ENCODE measurements around the gene ETFDH.

DNA sequence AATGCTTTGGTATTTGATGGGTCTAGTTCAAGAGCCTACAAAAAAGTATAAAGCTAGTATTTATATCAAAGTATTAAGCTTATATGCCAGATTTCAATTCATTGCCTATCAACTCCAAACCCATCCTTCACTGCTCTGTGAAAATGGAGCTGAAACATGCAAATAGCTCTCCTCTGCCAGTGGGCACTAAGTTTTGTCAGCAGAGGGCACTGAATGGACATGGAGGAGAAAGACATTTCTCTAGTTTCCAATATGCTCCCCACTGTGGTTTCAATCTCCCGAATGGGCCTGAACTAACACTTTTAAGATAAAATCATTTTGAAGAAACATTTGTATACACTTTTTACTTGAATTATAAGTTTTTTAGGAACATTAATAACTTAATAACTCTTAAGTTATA, 38.7 kb downstream of the ETFDH start:
- TF ChIP-seq MXI1 (conservative IDR thresholded peaks at IDR 0.05; ENCODE audit: poor library complexity, severe bottlenecking) (no peak), EZH2 (IDR thresholded peaks at IDR 0.05; ENCODE audit: borderline replicate concordance, insufficient read depth, low read length, poor library complexity, severe bottlenecking) (no peak), POLR2AphosphoS5 (IDR thresholded peaks at IDR 0.05) (no peak), RAD21 (conservative IDR thresholded peaks at IDR 0.05) (no peak), TAF1 (IDR thresholded peaks at IDR 0.05; ENCODE audit: low read depth) (no peak), SMC3 (conservative IDR thresholded peaks at IDR 0.05; ENCODE audit: poor library complexity) (no peak)
- TF ChIP-seq, protein P1, sequence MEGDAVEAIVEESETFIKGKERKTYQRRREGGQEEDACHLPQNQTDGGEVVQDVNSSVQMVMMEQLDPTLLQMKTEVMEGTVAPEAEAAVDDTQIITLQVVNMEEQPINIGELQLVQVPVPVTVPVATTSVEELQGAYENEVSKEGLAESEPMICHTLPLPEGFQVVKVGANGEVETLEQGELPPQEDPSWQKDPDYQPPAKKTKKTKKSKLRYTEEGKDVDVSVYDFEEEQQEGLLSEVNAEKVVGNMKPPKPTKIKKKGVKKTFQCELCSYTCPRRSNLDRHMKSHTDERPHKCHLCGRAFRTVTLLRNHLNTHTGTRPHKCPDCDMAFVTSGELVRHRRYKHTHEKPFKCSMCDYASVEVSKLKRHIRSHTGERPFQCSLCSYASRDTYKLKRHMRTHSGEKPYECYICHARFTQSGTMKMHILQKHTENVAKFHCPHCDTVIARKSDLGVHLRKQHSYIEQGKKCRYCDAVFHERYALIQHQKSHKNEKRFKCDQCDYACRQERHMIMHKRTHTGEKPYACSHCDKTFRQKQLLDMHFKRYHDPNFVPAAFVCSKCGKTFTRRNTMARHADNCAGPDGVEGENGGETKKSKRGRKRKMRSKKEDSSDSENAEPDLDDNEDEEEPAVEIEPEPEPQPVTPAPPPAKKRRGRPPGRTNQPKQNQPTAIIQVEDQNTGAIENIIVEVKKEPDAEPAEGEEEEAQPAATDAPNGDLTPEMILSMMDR (IDR thresholded peaks at IDR 0.05; ENCODE audit: poor library complexity, severe bottlenecking): no peak
- TF ChIP-seq, protein P2, sequence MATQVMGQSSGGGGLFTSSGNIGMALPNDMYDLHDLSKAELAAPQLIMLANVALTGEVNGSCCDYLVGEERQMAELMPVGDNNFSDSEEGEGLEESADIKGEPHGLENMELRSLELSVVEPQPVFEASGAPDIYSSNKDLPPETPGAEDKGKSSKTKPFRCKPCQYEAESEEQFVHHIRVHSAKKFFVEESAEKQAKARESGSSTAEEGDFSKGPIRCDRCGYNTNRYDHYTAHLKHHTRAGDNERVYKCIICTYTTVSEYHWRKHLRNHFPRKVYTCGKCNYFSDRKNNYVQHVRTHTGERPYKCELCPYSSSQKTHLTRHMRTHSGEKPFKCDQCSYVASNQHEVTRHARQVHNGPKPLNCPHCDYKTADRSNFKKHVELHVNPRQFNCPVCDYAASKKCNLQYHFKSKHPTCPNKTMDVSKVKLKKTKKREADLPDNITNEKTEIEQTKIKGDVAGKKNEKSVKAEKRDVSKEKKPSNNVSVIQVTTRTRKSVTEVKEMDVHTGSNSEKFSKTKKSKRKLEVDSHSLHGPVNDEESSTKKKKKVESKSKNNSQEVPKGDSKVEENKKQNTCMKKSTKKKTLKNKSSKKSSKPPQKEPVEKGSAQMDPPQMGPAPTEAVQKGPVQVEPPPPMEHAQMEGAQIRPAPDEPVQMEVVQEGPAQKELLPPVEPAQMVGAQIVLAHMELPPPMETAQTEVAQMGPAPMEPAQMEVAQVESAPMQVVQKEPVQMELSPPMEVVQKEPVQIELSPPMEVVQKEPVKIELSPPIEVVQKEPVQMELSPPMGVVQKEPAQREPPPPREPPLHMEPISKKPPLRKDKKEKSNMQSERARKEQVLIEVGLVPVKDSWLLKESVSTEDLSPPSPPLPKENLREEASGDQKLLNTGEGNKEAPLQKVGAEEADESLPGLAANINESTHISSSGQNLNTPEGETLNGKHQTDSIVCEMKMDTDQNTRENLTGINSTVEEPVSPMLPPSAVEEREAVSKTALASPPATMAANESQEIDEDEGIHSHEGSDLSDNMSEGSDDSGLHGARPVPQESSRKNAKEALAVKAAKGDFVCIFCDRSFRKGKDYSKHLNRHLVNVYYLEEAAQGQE (IDR thresholded peaks at IDR 0.05; ENCODE audit: borderline replicate concordance): no peak

Measured in neural cell (in vitro differentiated cells).